GM23248 (cell line): ENCODE results near the gene ACER3.

Experiments
- EZH2 ChIP-seq: fragments of 200-600 bp; sonication (generic); IDR thresholded peaks from 2 replicates; pipeline ENCODE4 v1.6.1; 2018; ENCODE audit warnings: antibody characterized with exemption, mild to moderate bottlenecking; ENCODE audit not compliant: insufficient read depth, poor library complexity, severe bottlenecking
- EZH2phosphoT487 ChIP-seq: fragments of 200-600 bp; sonication (generic); IDR thresholded peaks from 2 replicates; pipeline ENCODE4 v1.6.1; 2018; ENCODE audit warnings: antibody characterized with exemption, moderate library complexity, mild to moderate bottlenecking, low read depth; ENCODE audit not compliant: insufficient read depth

- TF ChIP-seq EZH2 (no peak), EZH2phosphoT487 (no peak)
Measured at GRCh38 chr11:76831686-76832310, 28.9 kb upstream of the ACER3 start.
